Renal pelvis (tissue), 4 donors: ENCODE data around the gene LCN12. TPM values are rescaled to one million over a fixed set of nuclear protein-coding genes. Genes with fewer than 3 reads are reported as not detected.

Experiments
- DNase-seq: peaks from one replicate; pipeline ENCODE4 v3.0.0-alpha.2; 2013
- polyA plus RNA-seq, 3 donors: library from polyadenylated mRNA; unstranded; fragments of 120-200 nt; gene quantifications; one replicate each; pipeline ENCODE4 v1.2.1, GENCODE V29; 2013; ENCODE audit not compliant: insufficient read length in 3 of 3

The LCN12 gene
- polyA plus RNA-seq, 3 donors = 23.7 to 39.5 (median 37.3) TPM

GRCh38 chr9:136969774-136970173 is 17.7 kb downstream of the LCN12 start:
- no peak for DNase-seq

- DNase-seq = no peak
Observed at GRCh38 chr9:136970361-136970760, 18.3 kb downstream of the LCN12 start.

DNA sequence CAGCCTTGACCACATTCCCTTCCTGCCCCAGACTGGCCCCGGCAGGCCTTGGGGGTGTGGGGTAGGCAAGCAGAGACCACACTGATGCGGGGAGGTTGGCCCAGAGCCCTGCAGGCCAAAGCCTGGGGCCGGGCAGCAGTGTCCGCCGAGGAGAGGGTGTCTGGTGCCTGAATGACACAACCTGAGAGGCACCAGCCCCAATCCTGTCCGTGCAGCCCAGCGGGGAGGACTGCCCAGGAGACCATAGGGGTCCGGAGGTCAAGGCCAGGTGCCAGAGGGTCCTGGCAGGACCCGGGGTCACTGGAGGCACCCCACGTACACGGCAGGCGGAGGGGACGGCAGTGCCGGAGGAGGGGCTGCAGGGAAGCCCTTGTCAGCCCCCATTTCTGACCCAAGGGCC is 19.7 kb downstream of the LCN12 start:
- no peak for DNase-seq

- no peak for DNase-seq
Observed at GRCh38 chr9:136972335-136972734, 20.3 kb downstream of the LCN12 start.

GRCh38 chr9:136972743-136973142 is 20.7 kb downstream of the LCN12 start:
- DNase-seq = no peak

GRCh38 chr9:136973618-136974617 is 21.8 kb downstream of the LCN12 start:
- no peak for DNase-seq

GRCh38 chr9:136974817-136975535 is 22.9 kb downstream of the LCN12 start:
- DNase-seq = no peak

DNA sequence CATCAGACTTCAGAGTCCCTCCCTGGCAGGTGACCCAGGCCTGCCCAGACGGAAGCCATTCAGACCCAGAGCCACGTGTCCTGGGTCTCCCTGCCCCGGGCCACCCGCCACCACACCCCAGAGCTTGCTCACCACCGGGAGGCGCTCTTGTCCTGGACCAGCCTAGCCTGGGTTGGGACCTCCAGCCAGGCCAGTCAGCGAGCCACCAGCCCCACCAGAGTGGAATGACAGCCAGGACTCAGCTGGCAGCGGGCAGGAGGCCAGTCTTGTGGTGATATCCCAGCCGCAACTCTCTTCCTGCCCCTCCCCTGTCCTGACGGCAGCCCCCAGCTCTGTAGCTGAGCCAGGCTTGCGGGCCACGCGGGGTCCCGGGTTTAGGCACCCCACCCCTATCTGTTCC is 23.6 kb downstream of the LCN12 start:
- no peak for DNase-seq

DNA sequence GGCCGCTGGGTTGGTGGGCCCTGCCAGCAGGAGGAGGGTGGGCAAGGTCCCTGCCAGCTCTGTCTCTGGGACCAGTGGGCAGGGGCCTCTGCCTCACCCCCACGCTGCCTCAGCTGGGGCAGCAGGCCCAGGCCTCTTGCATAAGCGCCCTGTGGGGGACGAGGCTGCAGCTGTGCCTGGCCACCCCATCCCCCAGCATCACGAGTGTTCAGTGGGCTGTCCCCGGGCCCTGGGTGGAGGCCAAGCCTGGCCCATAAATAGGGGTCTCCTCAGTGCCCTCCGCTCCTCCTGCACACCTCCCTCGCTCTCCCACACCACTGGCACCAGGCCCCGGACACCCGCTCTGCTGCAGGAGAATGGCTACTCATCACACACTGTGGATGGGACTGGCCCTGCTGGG is 25.1 kb downstream of the LCN12 start, which contains the start of gene PTGDS:
Gene PTGDS, plus strand, starts transcription at position 282 of the 400 bp plus-strand sequence. Its CDS starts 75 bp downstream, at position 357.
- DNase-seq = no peak

GRCh38 chr9:136977649-136978072 is 25.6 kb downstream of the LCN12 start:
- no peak for DNase-seq

GRCh38 chr9:136978073-136978864 is 26.2 kb downstream of the LCN12 start:
- peak; percentile 51 for DNase-seq

GRCh38 chr9:136978865-136979544 is 26.9 kb downstream of the LCN12 start:
- DNase-seq = no peak

- no peak for DNase-seq
Observed at GRCh38 chr9:136979769-136980587, 27.9 kb downstream of the LCN12 start.

DNA sequence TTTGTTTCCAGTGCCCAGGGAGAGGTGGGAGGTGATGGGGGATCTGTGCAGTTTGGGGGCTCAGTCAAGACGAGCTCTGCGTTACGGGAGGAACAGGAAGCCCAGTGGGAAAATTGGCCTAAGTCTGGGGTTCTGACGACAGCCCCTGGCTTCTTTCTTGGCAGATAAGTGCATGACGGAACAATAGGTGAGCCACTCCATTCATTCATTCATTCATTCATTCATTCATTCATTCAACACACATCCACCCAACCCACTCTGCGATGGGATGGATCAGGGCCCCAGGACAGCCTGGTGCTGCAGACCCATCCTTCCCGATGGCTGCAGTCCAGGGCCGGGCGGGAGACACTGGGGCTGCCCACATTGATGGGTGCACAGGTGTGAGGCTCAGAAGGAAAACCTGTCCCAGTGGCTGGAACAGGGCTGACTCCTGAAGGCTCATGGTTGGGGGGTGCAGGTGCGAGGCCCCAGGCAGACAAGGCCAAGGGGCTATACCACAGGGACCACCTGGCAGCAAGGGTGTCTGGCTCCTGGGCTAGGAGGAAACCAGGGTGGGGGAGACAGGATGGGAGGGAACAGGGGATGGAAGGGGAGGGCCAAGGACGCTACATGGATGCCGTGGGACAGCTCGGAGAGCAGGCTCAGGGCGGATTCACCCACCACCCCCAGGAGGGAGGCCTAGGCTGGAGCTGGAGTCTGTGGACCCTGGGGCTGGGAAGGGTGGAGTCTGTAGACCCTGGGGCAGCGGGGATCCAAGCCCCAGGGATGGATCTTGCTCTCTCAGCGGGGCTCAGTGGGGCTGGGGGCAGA is 28.8 kb downstream of the LCN12 start:
- no peak for DNase-seq

DNA sequence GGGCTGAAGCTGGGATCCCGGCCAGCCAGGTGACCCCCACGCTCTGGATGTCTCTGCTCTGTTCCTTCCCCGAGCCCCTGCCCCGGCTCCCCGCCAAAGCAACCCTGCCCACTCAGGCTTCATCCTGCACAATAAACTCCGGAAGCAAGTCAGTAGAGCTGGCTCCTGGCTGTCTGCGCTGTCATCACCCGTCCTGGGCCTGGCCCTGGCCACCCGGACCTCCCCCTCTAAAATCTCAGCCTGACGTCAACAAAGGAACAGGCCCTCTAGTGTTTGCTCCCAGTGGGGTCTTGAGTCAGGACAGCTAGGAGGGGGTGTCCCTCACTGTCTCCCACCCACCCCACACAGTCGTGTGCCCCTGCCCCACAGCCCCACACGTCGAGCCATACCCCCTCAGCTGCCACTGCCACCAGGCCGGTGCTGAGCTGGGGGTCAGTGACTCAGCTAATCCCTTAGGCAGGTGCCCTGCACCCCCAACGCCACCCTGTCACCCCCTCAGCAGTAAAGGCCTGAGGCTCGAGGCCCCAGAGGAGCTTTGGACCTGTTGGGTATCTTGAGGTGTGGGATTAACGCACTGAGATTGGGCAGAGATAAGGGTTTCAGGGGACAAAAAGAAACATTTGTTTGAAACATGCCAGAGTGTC is 29.6 kb downstream of the LCN12 start:
- no peak for DNase-seq

GRCh38 chr9:136982232-136983051 is 30.4 kb downstream of the LCN12 start, which contains the start of gene LCNL1:
LCNL1 (plus strand) TSS chr9:136982993; CDS start chr9:136983587, 594 bp downstream.
- DNase-seq = no peak

DNA sequence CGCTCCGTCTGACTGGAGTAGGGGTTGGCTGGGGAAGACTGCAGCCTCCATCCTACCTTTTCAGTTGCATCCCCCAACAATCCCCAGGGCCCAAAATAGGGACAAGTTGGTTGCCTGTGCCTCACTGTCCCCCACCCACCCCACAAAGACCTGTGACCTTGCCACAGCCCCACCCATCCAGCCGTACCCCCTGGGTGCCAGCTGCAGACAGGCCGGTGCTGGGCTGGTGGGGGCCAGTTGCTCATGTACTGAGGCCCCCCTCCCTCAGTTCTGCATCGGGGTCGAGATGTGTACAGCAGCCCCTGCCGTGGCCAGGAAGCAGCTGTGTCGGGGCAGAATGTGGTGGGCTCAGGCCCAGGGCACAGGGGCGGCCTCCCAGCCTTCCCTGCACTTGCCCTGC is 31.1 kb downstream of the LCN12 start:
- no peak for DNase-seq
